ENCODE measurements around the gene LRMDA.

LRMDA gene

GRCh38 chr10:75548356-75548755 is 116.9 kb downstream of the LRMDA start:
- no peak overlapping the region for H2AFZ ChIP-seq

DNA sequence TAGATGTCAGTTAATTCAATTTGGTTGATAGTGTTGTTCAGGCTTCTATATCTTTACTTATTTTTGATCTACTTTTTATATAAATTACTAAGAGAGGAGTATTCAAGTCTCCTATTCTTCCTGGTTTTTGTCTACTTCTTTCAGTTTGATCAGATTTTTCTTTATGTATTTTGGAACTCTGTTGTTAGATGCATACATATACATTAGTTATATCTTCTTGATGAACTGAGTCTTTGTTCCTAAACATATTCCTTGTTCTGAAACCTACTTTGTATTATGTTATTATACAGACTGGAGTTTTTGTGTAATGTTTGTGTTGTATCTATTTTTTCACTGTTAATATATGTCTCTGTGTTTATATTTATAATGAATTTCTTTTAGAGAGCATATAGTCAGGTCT is 118.8 kb downstream of the LRMDA start:
- Histone ChIP-seq H3K27ac (no peak overlapping the region), H3K4me1 (no peaks in the 10 kb centered on the region), H3K9ac (no peak overlapping the region), H3K79me2 (no peaks in the 10 kb centered on the region), H3K36me3 (ENCODE audit: control insufficient read depth, insufficient read depth, low read length) (no peaks in the 10 kb centered on the region), H3K27me3 (ENCODE audit: control insufficient read depth, insufficient read depth, low read length) (no peaks in the 10 kb centered on the region), H3K4me3 (ENCODE audit: low read depth, low read length) (no peak overlapping the region), H3K9me3 (ENCODE audit: control insufficient read depth, low read length) (no peaks in the 10 kb centered on the region), H2AFZ (no peak overlapping the region), H3K4me2 (ENCODE audit: low read length) (no peak overlapping the region)
- TF ChIP-seq CTCF (IDR thresholded peaks at IDR 0.05) = no peak

More at GRCh38 chr10:75548356-75548755, 116.9 kb downstream of the LRMDA start:
- Histone ChIP-seq H3K79me2 (no peaks in the 10 kb centered on the region), H3K36me3 (ENCODE audit: control insufficient read depth, insufficient read depth, low read length) (no peaks in the 10 kb centered on the region), H3K9me3 (ENCODE audit: control insufficient read depth, low read length) (no peaks in the 10 kb centered on the region), H3K9ac (no peak overlapping the region), H3K27me3 (ENCODE audit: control insufficient read depth, insufficient read depth, low read length) (no peaks in the 10 kb centered on the region), H3K4me1 (no peaks in the 10 kb centered on the region), H3K4me2 (ENCODE audit: low read length) (no peak overlapping the region), H3K27ac (no peak overlapping the region), H3K4me3 (ENCODE audit: low read depth, low read length) (no peak overlapping the region)
- TF ChIP-seq CTCF (IDR thresholded peaks at IDR 0.05) = no peak

DNA sequence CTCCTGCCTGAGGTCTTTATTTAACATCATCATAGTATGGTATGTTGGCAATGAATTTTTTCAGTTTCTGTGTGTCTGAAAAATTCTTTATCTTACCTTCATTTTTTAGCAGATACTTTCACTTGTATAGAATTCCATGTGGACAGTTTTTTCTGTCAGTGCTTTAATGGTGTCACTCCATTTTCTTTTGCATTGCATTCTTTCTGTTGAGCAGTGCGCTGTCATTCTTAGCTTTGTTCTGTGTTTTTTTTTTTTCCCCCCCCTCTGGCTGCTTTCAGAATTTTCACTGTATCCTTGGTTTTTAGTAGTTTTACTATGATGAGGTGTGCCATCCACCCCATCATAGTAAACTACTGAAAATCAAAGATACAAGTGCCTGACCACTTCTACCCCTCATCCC is 120.7 kb downstream of the LRMDA start:
- Histone ChIP-seq H3K4me3 (ENCODE audit: low read depth, low read length) (no peak overlapping the region), H3K36me3 (ENCODE audit: control insufficient read depth, insufficient read depth, low read length) (no peaks in the 10 kb centered on the region), H3K79me2 (no peaks in the 10 kb centered on the region), H3K9me3 (ENCODE audit: control insufficient read depth, low read length) (no peaks in the 10 kb centered on the region), H3K9ac (no peak overlapping the region), H3K4me2 (ENCODE audit: low read length) (no peak overlapping the region), H3K4me1 (no peaks in the 10 kb centered on the region), H2AFZ (no peak overlapping the region), H3K27ac (no peak overlapping the region), H3K27me3 (ENCODE audit: control insufficient read depth, insufficient read depth, low read length) (no peaks in the 10 kb centered on the region)
- no peak for TF ChIP-seq CTCF (IDR thresholded peaks at IDR 0.05)

GRCh38 chr10:75553550-75553949 is 122.1 kb downstream of the LRMDA start:
- H3K36me3 ChIP-seq (ENCODE audit: control insufficient read depth, insufficient read depth, low read length) = no peaks in the 10 kb centered on the region
- TF ChIP-seq CTCF (IDR thresholded peaks at IDR 0.05) = no peak
- H3K4me2 ChIP-seq (ENCODE audit: low read length) = no peak overlapping the region
- H3K4me1 ChIP-seq = no peaks in the 10 kb centered on the region
- H2AFZ ChIP-seq = no peak overlapping the region
- H3K79me2 ChIP-seq = no peaks in the 10 kb centered on the region
- H3K27me3 ChIP-seq (ENCODE audit: control insufficient read depth, insufficient read depth, low read length) = no peaks in the 10 kb centered on the region
- H3K9ac ChIP-seq = no peak overlapping the region
- H3K9me3 ChIP-seq (ENCODE audit: control insufficient read depth, low read length) = no peaks in the 10 kb centered on the region
- no peak overlapping the region for H3K27ac ChIP-seq
- no peak overlapping the region for H3K4me3 ChIP-seq (ENCODE audit: low read depth, low read length)

GRCh38 chr10:75555323-75555722 is 123.9 kb downstream of the LRMDA start:
- no peaks in the 10 kb centered on the region for H3K9me3 ChIP-seq (ENCODE audit: control insufficient read depth, low read length)
- no peak for TF ChIP-seq CTCF (IDR thresholded peaks at IDR 0.05)
- H3K4me2 ChIP-seq (ENCODE audit: low read length) = no peak overlapping the region
- no peaks in the 10 kb centered on the region for H3K27me3 ChIP-seq (ENCODE audit: control insufficient read depth, insufficient read depth, low read length)
- no peaks in the 10 kb centered on the region for H3K4me1 ChIP-seq
- H3K4me3 ChIP-seq (ENCODE audit: low read depth, low read length) = no peak overlapping the region
- no peak overlapping the region for H2AFZ ChIP-seq
- no peaks in the 10 kb centered on the region for H3K36me3 ChIP-seq (ENCODE audit: control insufficient read depth, insufficient read depth, low read length)
- H3K27ac ChIP-seq = no peak overlapping the region
- no peak overlapping the region for H3K9ac ChIP-seq
- H3K79me2 ChIP-seq = no peaks in the 10 kb centered on the region

All from parathyroid adenoma (tissue), 2 donors.